Endodermal cell (in vitro differentiated cells): ENCODE results near the gene MORN4. TPM values are rescaled to one million over a fixed set of nuclear protein-coding genes. Genes with fewer than 3 reads are reported as not detected.

Experiments
- DNase-seq: peaks from one replicate; pipeline ENCODE4 v3.0.0-alpha.2; 2017
- H3K27ac ChIP-seq: 2 replicates; pipeline ENCODE4 v1.5.1; 2013; ENCODE audit warnings: mild to moderate bottlenecking, low read depth, low read length, moderate library complexity
- H3K27me3 ChIP-seq: 2 replicates; pipeline ENCODE4 v1.6.1; 2013; ENCODE audit warnings: mild to moderate bottlenecking, low read length, moderate library complexity; ENCODE audit not compliant: insufficient read depth, control insufficient read depth, poor library complexity, severe bottlenecking
- H3K36me3 ChIP-seq: 2 replicates; pipeline ENCODE4 v1.7.0; 2013; ENCODE audit warnings: mild to moderate bottlenecking, low read length, moderate library complexity; ENCODE audit not compliant: control insufficient read depth, insufficient read depth
- H3K4me1 ChIP-seq: one replicate; pipeline ENCODE4 v1.7.0; 2013; ENCODE audit warnings: low read length; ENCODE audit not compliant: control insufficient read depth, insufficient read depth
- H3K4me3 ChIP-seq: 2 replicates; pipeline ENCODE4 v1.5.1; 2013; ENCODE audit warnings: mild to moderate bottlenecking, low read length, moderate library complexity
- H3K9ac ChIP-seq: 2 replicates; pipeline ENCODE4 v1.6.1; 2013; ENCODE audit warnings: mild to moderate bottlenecking, low read length, moderate library complexity; ENCODE audit not compliant: poor library complexity, severe bottlenecking; ENCODE audit errors: extremely low read depth
- H3K9me3 ChIP-seq: 2 replicates; pipeline ENCODE4 v1.6.1; 2013; ENCODE audit warnings: mild to moderate bottlenecking, low read length, moderate library complexity; ENCODE audit not compliant: control insufficient read depth
- H3K27ac Mint-ChIP-seq: 2 replicates; pipeline ENCODE4 v1.8.0; 2020; ENCODE audit warnings: mixed read lengths
- H3K27me3 Mint-ChIP-seq: 2 replicates; pipeline ENCODE4 v1.8.0; 2021; ENCODE audit warnings: mild to moderate bottlenecking, mixed read lengths; ENCODE audit not compliant: insufficient read depth
- H3K36me3 Mint-ChIP-seq: 2 replicates; pipeline ENCODE4 v1.8.0; 2020; ENCODE audit warnings: low read depth, mixed read lengths
- H3K4me1 Mint-ChIP-seq: 2 replicates; pipeline ENCODE4 v1.8.0; 2020; ENCODE audit warnings: mixed read lengths
- H3K4me3 Mint-ChIP-seq: 2 replicates; pipeline ENCODE4 v1.8.0; 2020; ENCODE audit warnings: mild to moderate bottlenecking, moderate library complexity, mixed read lengths
- H3K9me3 Mint-ChIP-seq: 2 replicates; pipeline ENCODE4 v1.8.0; 2020; ENCODE audit warnings: mild to moderate bottlenecking, mixed read lengths
- WGBS, 2 experiments: methylation state at CpG; one replicate each; pipeline versions ENCODE4 v1.1.5 to v1.1.7; 2013; ENCODE audit warnings: missing lambda C conversion rate in 2 of 2, mixed read lengths in 1 of 2; ENCODE audit not compliant: insufficient coverage in 1 of 2, insufficient read length in 1 of 2; 5-methylcytosine and 5-hydroxymethylcytosine counted together
- long read RNA-seq, 4 experiments: library from polyadenylated mRNA in 2 of 4; library from RNA in 1 of 4; library from capped mRNA in 1 of 4; stranded (forward) in 3 of 4; unstranded in 1 of 4; transcript quantifications; one replicate each; pipeline ENCODE4 v2.0.0, GENCODE V29; 2020 to 2021; ENCODE audit warnings: inconsistent platforms in 1 of 4
- polyA plus RNA-seq, 2 experiments: library from polyadenylated mRNA; stranded (reverse); fragments of 50-300 nt; gene quantifications; one replicate each; pipeline ENCODE4 v1.2.3, GENCODE V29; 2013
- total RNA-seq, 2 donors: library from RNA; stranded (reverse); fragmentation: NEBNext Ultra II Directional in 1 of 2; extraction: Animal tissue kit (Norgen Biotek cat#: 25700) in 1 of 2; gene quantifications; 2 replicates in 1 of 2; 3 replicates in 1 of 2; pipeline ENCODE4 v1.2.1, GENCODE V29; 2021
- TF ChIP-seq, protein P1 (sequence below): fragments of 200-600 bp; sonication (generic); conservative IDR thresholded peaks from 2 replicates; pipeline ENCODE4 v1.5.0; 2021; ENCODE audit warnings: antibody characterized with exemption, mild to moderate bottlenecking

MORN4 gene
- 10 to 100 TPM; 19.0 to 21.3 TPM for total RNA-seq
- 27.5 TPM for polyA plus RNA-seq (2013, experiment 1 of 2)
- 26.4 TPM for polyA plus RNA-seq (2013, experiment 2 of 2)
- long read RNA-seq, experiment 1, partial matches to known transcripts = 0 of 10 reads
- long read RNA-seq, experiment 1, other reads (novel, unspliced or antisense) = 5 of 10 reads
- long read RNA-seq, experiment 2, transcript MORN4-201 (5 exons, 2,315 nt) = major isoform, 66 of 78 reads
- long read RNA-seq, experiment 2, partial matches to known transcripts = 1 of 78 reads
- long read RNA-seq, experiment 2, other reads (novel, unspliced or antisense) = 9 of 78 reads
- long read RNA-seq, experiment 3, transcript MORN4-201 (5 exons, 2,315 nt) = major isoform, 49 of 65 reads
- long read RNA-seq, experiment 3, partial matches to known transcripts = 2 of 65 reads
- long read RNA-seq, experiment 3, other reads (novel, unspliced or antisense) = 14 of 65 reads
- long read RNA-seq, experiment 4, transcript MORN4-201 (5 exons, 2,315 nt) = major isoform, 14 of 27 reads
- long read RNA-seq, experiment 4, partial matches to known transcripts = 0 of 27 reads
- long read RNA-seq, experiment 4, other reads (novel, unspliced or antisense) = 13 of 27 reads

- H3K27ac ChIP-seq = peak within 1 kb of the TSS; percentile 54
- H3K27me3 ChIP-seq = no peaks in the 10 kb centered on the region
- H3K36me3 ChIP-seq = no peaks in the 10 kb centered on the region
- peak within 1 kb of the TSS; percentile 31 for H3K9ac ChIP-seq
- H3K9me3 ChIP-seq = no peaks in the 10 kb centered on the region
- H3K4me1 ChIP-seq = no peaks in the 10 kb centered on the region
- 7 to 35% methylated on average over 17 to 62 of the region's 62 CpGs for WGBS, 2 experiments
- DNase-seq = peak; percentile 98
- Mint-ChIP-seq H3K27me3 (no peaks in the 10 kb centered on the region), H3K9me3 (no peaks in the 10 kb centered on the region), H3K4me1 (peaks cover 5% of the 10 kb centered on the region), H3K36me3 (no peaks in the 10 kb centered on the region), H3K27ac (peak within 1 kb of the TSS; percentile 97), H3K4me3 (peak within 1 kb of the TSS; percentile 97)
- H3K4me3 ChIP-seq = peak within 1 kb of the TSS; percentile 93
- TF ChIP-seq, protein P1, sequence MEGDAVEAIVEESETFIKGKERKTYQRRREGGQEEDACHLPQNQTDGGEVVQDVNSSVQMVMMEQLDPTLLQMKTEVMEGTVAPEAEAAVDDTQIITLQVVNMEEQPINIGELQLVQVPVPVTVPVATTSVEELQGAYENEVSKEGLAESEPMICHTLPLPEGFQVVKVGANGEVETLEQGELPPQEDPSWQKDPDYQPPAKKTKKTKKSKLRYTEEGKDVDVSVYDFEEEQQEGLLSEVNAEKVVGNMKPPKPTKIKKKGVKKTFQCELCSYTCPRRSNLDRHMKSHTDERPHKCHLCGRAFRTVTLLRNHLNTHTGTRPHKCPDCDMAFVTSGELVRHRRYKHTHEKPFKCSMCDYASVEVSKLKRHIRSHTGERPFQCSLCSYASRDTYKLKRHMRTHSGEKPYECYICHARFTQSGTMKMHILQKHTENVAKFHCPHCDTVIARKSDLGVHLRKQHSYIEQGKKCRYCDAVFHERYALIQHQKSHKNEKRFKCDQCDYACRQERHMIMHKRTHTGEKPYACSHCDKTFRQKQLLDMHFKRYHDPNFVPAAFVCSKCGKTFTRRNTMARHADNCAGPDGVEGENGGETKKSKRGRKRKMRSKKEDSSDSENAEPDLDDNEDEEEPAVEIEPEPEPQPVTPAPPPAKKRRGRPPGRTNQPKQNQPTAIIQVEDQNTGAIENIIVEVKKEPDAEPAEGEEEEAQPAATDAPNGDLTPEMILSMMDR = no peak
These were observed at the start of gene MORN4 for GRCh38 chr10:97632949-97633884. MORN4 (minus strand) TSS chr10:97633500; CDS start chr10:97619653, 13,847 bp downstream.

- peaks cover 6% of the 10 kb centered on the region for H3K36me3 Mint-ChIP-seq
- Histone ChIP-seq H3K4me3 (no peak overlapping the region), H3K36me3 (peaks cover 6% of the 10 kb centered on the region), H3K4me1 (peaks cover 3% of the 10 kb centered on the region), H3K27me3 (no peaks in the 10 kb centered on the region), H3K9ac (no peak overlapping the region), H3K27ac (no peak overlapping the region), H3K9me3 (no peaks in the 10 kb centered on the region)
- H3K9me3 Mint-ChIP-seq = no peaks in the 10 kb centered on the region
- TF ChIP-seq, protein P1 = no peak
- DNase-seq = no peak
- H3K27ac Mint-ChIP-seq = no peak overlapping the region
- WGBS, 2 experiments = 95 to 97% methylated on average over 4 of the region's 4 CpGs
- peaks cover 5% of the 10 kb centered on the region for H3K27me3 Mint-ChIP-seq
- no peak overlapping the region for H3K4me3 Mint-ChIP-seq
- H3K4me1 Mint-ChIP-seq = peaks cover 19% of the 10 kb centered on the region
These were observed 48.7 kb upstream of the MORN4 start for GRCh38 chr10:97682042-97682441.

GRCh38 chr10:97679594-97679993 is 46.3 kb upstream of the MORN4 start:
- Mint-ChIP-seq H3K27ac (no peak overlapping the region), H3K27me3 (peaks cover 5% of the 10 kb centered on the region), H3K9me3 (no peaks in the 10 kb centered on the region), H3K4me3 (no peak overlapping the region), H3K4me1 (peaks cover 19% of the 10 kb centered on the region), H3K36me3 (peaks cover 15% of the 10 kb centered on the region)
- Histone ChIP-seq H3K9ac (no peak overlapping the region), H3K27me3 (no peaks in the 10 kb centered on the region), H3K9me3 (no peaks in the 10 kb centered on the region), H3K4me1 (peaks cover 3% of the 10 kb centered on the region), H3K27ac (no peak overlapping the region), H3K36me3 (peaks cover 25% of the 10 kb centered on the region), H3K4me3 (no peak overlapping the region)
- TF ChIP-seq, protein P1 = no peak
- WGBS, 2 experiments = 94% methylated on average over 15 to 16 of the region's 16 CpGs
- DNase-seq = no peak
